ENCODE results near the gene CEACAM16. TPM values are rescaled to one million over a fixed set of nuclear protein-coding genes. Genes with fewer than 3 reads are reported as not detected.

Gene CEACAM16
- total RNA-seq, 1 donor from 2014 or later: not detected

DNA sequence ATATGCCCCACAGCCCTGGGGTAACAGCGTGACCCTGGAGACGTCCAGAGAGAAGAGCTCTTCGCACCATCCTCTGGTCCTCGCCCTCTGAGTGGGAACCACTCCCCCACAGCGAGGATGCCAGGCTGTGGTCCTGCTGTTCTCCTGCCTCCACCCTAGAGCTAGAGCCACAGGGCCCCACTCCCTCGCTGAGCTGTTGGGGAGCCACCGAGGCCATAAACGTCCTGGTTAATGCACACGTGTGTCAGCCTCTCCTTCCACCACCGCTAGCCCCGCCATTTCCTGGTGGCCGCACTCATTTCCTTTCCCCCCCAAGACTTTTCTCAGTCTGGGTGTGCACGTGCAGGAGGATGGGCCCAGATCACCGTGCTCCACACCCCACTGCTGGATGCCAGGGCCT lies 11.5 kb downstream of the CEACAM16 start:
- Mint-ChIP-seq H3K4me1 (ENCODE audit: low read depth) (no peaks in the 10 kb centered on the region), H3K27me3 (ENCODE audit: low read depth) (peaks cover 4% of the 10 kb centered on the region), H3K36me3 (ENCODE audit: low read depth) (peaks cover 1% of the 10 kb centered on the region), H3K4me3 (ENCODE audit: unreplicated experiment) (no peak overlapping the region), H3K27ac (ENCODE audit: unreplicated experiment) (no peak overlapping the region), H3K9me3 (ENCODE audit: low read depth) (peaks cover 12% of the 10 kb centered on the region)
- DNase-seq (ENCODE audit: low spot score): no peak
- TF ChIP-seq, protein P1, sequence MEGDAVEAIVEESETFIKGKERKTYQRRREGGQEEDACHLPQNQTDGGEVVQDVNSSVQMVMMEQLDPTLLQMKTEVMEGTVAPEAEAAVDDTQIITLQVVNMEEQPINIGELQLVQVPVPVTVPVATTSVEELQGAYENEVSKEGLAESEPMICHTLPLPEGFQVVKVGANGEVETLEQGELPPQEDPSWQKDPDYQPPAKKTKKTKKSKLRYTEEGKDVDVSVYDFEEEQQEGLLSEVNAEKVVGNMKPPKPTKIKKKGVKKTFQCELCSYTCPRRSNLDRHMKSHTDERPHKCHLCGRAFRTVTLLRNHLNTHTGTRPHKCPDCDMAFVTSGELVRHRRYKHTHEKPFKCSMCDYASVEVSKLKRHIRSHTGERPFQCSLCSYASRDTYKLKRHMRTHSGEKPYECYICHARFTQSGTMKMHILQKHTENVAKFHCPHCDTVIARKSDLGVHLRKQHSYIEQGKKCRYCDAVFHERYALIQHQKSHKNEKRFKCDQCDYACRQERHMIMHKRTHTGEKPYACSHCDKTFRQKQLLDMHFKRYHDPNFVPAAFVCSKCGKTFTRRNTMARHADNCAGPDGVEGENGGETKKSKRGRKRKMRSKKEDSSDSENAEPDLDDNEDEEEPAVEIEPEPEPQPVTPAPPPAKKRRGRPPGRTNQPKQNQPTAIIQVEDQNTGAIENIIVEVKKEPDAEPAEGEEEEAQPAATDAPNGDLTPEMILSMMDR (IDR thresholded peaks at IDR 0.05): no peak

GRCh38 chr19:44712864-44713515 lies 14.0 kb downstream of the CEACAM16 start:
- Mint-ChIP-seq H3K27me3 (ENCODE audit: low read depth) (peaks cover 3% of the 10 kb centered on the region), H3K9me3 (ENCODE audit: low read depth) (peaks cover 14% of the 10 kb centered on the region), H3K4me3 (ENCODE audit: unreplicated experiment) (no peak overlapping the region), H3K27ac (ENCODE audit: unreplicated experiment) (no peak overlapping the region), H3K36me3 (ENCODE audit: low read depth) (peaks cover 3% of the 10 kb centered on the region), H3K4me1 (ENCODE audit: low read depth) (peaks cover under 1% of the 10 kb centered on the region)
- TF ChIP-seq, protein P1 (IDR thresholded peaks at IDR 0.05): no peak
- no peak for DNase-seq (ENCODE audit: low spot score)

DNA sequence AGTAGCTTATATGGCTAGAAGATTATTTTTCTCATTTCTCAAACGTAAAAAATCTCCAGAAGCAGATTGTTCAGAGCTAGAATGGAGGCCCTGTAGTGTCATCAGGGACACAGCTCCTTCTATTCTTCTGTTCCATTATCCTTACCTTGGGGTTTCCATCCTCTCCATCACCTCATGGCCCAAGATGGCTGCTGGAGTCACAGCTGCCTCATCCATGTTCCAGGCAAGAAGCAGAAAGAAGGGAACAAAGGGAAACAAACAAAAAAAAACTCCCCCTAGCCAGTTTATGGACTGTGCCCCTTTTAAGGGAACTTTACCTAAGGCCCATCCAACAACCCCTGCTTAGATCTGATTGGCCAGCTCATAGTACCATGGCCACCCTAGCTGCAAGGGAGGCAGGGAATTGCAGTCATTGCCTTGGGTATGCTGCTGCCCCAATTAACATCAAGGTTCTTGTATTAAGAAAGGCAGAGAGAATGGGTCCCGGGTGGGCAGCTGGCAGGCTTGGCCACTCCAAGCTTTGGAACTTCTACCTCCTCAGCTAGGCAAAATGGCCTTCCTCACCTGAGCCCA lies 15.7 kb downstream of the CEACAM16 start:
- Mint-ChIP-seq H3K4me1 (ENCODE audit: low read depth) (peaks cover 16% of the 10 kb centered on the region), H3K4me3 (ENCODE audit: unreplicated experiment) (no peak overlapping the region), H3K27ac (ENCODE audit: unreplicated experiment) (no peak overlapping the region), H3K9me3 (ENCODE audit: low read depth) (peaks cover 14% of the 10 kb centered on the region), H3K36me3 (ENCODE audit: low read depth) (peaks cover 3% of the 10 kb centered on the region), H3K27me3 (ENCODE audit: low read depth) (peaks cover 3% of the 10 kb centered on the region)
- DNase-seq (ENCODE audit: low spot score): no peak
- TF ChIP-seq, protein P1 (IDR thresholded peaks at IDR 0.05): no peak

GRCh38 chr19:44717603-44718002 lies 18.7 kb downstream of the CEACAM16 start:
- peaks cover 3% of the 10 kb centered on the region for H3K36me3 Mint-ChIP-seq (ENCODE audit: low read depth)
- no peak overlapping the region for H3K4me3 Mint-ChIP-seq (ENCODE audit: unreplicated experiment)
- H3K4me1 Mint-ChIP-seq (ENCODE audit: low read depth): peaks cover 16% of the 10 kb centered on the region
- H3K9me3 Mint-ChIP-seq (ENCODE audit: low read depth): peaks cover 14% of the 10 kb centered on the region
- no peak for DNase-seq (ENCODE audit: low spot score)
- TF ChIP-seq, protein P1 (IDR thresholded peaks at IDR 0.05): no peak
- no peak overlapping the region for H3K27ac Mint-ChIP-seq (ENCODE audit: unreplicated experiment)
- no peaks in the 10 kb centered on the region for H3K27me3 Mint-ChIP-seq (ENCODE audit: low read depth)

- peaks cover 14% of the 10 kb centered on the region for H3K9me3 Mint-ChIP-seq (ENCODE audit: low read depth)
- H3K27me3 Mint-ChIP-seq (ENCODE audit: low read depth): no peaks in the 10 kb centered on the region
- peak overlapping the region; percentile 62 for H3K4me3 Mint-ChIP-seq (ENCODE audit: unreplicated experiment)
- no peak for DNase-seq (ENCODE audit: low spot score)
- peaks cover 16% of the 10 kb centered on the region for H3K4me1 Mint-ChIP-seq (ENCODE audit: low read depth)
- TF ChIP-seq, protein P1 (IDR thresholded peaks at IDR 0.05): no peak
- peak overlapping the region; percentile 93 for H3K27ac Mint-ChIP-seq (ENCODE audit: unreplicated experiment)
- peaks cover 3% of the 10 kb centered on the region for H3K36me3 Mint-ChIP-seq (ENCODE audit: low read depth)
These were observed 19.7 kb downstream of the CEACAM16 start for GRCh38 chr19:44718441-44719261.
